Suppressor macrophage treated with lipopolysaccharide for 4 hours (primary cell): ENCODE data around the gene MBD3.
"Not testable (repeated sequence)": the region's sequence is repeated elsewhere in the genome, so short reads cannot be mapped to it uniquely, and the experiment has no call there.

ENCODE experiments used
- DNase-seq: peaks from one replicate; pipeline ENCODE4 v3.0.0-alpha.2; 2020

MBD3 gene

DNA sequence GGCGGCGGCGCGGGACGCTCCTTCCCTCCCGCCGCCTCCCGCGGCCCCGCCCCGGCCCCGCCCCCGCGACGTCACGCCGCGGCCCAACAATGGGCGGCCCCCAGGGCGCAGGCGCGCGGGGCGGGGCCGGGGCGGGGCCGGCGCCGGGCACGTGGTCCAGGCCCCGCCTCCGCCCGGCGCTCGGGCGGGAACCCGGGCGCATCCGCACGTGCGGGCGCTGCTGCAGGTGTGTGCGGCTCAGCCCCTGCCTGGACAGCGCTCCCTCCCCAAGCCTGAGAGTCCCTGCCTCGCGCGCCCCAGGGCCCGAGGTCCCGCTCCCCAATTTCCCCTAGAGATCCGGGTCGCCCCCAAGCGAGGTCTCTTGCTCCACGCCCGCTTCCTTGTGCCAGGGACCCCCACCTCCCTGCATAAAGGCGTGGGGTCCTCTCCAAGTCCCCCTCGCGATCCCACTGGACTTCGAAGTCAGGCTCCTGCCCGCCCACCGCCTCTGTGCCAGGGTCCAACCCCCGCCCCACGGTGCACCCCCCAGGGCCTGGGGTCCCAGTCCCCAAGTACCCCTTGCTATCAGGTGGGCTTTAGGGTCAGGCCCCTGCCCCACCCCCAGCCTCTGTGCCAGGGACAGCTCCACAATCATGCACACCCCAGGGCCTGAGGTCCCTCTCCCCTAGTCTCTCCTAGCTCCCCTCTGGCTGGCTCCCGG is 24.2 kb downstream of the MBD3 start, which contains the start of gene MEX3D:
MEX3D (minus strand) TSS at position 6 of the 700 bp plus-strand sequence. CDS start 267 bp downstream, outside the sequence.
- DNase-seq: peak; percentile 93

DNA sequence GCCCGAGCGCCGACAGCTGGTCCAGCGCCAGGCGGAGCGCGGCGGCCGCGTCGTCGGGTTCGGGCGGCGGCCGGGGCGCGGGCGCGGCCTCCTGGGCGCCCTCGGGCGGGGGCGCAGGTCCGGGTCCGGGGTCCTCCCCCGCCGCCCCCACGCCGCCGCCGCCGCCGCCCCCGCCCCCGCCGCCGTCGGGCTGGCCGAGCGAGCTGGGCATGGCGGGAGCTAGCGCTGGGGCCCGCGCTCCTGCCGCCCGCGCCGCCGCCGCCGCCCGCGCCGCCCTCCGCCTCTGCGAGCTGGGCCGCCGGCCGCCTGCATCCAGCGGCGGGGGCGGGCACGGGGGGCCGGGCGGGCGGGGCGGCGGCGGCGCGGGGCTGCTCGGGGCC is 24.8 kb downstream of the MBD3 start:
- no peak for DNase-seq

DNA sequence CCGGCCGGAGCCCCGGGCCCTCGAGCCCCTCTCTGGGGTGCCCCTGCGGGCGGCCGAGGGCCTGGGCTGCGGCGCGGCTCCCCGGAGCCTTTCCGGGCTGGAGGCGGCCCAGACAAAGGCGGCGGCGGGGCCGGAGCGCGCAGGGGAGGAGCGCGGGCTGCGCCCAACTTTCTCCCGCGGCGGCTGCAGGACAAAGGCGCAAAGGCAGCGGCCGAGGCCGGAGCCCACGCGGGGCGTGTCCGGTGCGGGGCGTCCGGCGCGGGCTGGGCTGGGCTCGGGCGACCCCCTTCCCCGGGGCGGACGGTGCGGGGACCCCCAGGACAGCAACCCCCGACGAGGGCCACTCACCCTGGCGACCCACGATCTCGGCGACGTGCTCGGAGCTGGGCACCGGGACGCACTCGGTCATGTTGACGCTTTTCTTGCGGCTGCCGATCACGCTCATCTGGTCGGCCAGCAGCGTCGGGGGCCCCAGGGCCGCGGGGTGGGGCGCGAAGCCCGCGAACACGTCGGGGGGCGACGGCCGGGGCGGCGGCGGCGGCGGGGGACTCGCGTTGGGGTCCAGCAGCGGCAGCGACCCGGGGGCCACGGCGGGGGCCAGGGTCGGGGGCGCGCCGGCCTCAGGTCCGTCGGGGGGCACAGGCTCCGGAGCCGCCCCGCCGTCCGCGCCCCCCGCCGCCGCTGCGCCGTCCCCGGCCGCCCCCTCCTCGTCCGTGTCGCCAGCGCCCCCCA is 25.4 kb downstream of the MBD3 start:
- peak; percentile 20 for DNase-seq

DNA sequence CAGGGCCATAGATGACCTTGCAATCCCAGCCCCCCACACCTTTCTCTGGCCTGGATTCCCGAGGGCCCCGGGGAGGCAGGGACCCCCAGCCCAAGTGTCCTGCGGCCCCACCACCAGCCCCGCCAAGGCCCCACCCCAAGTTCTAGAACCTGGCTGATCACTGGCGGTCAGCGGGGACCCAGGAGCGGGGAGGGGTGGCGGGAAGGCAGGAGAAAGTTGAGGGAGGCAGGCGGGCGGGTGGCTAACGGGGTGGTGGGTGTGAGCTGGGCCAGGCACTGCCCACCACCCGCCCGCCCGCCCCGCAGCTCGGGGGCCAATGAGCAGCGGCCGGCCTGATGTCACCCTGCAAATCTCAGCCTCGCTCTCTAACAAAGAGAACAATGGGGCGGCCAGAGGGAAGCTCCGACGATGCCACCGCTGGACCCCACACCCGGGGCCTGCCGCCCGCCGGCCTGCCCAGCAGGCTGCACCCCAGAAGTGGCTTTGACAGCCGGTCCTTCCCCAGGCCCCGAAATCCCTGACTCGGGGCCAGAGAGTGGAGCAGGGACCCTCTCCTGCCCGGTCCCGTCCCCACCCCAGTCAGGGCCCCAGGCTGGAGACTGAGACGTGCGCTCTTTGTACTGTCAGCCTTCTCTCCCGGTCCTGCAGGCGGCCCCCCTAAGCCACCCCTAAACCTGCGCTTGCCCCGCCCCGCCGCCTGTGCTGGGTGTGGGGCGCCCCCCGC is 26.1 kb downstream of the MBD3 start:
- DNase-seq: no peak

DNA sequence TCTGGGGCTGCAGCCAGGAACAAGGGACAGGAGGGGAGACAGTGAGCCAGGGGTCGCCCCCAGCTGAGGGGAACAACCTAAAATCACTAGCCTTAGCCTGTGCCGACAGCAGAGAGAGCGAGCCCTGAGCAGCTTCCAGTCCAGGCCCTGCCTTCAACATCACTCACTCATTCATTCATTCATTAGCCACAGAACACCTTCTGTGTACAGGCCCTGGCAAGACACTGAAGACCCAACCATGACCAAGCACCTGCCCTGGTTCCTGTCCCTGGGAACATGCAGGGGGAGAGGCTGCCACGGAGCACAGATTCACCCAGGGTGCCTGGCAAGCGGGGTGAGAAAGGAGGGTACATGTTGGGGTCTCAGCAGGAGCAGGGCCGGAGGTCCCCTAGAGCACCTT is 29.4 kb downstream of the MBD3 start:
- no peak for DNase-seq

DNA sequence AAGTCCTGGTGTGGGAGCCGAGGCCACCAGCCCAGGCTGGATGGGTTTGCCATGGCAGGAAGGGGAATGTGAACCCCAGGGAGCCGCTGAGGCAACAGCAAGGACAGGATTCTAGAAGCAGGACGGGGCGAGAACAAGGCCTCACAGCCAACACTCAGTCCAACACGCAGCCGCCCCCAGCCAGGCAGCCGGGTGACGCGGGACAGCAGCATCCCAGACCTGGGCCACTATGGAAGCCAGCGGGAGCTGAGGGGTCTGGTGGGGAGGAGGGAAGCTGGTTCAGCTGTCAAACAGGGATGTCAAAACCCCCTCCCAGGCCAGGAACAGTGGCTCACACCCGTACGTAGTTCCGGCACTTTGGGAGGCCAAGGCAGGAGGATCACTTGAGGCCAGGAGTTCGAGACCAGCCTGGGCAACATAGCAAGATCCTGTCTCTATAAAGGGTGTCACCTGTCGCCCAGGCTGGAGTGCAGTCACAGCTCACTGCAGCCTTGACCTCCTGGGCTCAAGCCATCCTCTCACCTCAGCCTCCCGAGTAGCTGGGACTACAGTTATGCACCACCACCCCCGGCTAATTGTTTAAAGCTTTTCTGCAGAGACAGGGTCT is 31.3 kb downstream of the MBD3 start:
- DNase-seq: no peak

DNA sequence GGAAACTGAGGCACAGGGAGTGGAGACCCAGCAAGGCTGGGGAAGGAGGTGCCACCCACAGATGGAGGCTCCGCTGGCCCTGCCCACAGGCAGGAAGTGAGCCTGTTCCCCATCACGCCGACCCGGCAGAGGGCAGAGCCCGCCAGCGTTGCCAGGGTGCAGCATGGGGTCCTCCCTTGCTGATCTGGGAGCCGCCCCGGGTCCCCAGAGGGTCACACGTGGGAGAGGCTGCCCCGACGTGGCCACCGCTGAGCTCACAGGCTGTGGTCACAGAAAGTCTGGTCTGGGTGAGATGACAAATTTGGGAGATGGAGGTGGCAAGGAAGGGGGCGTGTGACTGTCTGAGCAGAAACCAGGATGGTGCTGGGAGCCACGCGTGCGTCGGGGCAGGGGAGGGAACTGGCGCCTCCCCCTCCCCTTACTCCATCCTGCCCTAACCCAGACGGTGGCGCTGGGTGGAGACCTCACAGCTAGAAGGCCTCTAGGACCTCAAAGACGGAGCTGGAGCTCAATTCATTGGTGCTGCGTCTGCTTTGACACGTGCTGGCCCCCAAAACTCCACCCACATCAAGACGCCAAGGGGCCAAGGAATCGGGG is 32.3 kb downstream of the MBD3 start:
- DNase-seq: no peak

DNA sequence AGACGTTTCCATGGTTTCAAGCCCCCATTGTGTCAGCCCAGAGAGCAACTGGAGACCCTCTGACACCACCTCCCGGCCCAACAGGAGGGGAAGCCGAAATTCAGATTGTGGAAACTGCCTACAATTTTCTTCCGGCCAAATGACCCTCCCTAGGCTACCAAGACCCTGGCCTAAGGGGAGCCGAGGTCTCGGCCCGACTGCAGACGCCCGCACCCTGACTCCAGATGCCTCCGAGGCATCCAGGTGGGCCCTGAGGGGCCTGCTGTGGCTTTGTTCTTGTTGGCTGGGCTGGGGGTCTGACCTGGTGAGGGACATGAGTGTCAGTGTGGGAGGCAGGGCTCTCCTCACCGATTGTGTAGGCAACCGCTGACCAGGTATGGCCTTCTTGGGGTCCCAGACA is 34.1 kb downstream of the MBD3 start:
- DNase-seq: no peak

DNA sequence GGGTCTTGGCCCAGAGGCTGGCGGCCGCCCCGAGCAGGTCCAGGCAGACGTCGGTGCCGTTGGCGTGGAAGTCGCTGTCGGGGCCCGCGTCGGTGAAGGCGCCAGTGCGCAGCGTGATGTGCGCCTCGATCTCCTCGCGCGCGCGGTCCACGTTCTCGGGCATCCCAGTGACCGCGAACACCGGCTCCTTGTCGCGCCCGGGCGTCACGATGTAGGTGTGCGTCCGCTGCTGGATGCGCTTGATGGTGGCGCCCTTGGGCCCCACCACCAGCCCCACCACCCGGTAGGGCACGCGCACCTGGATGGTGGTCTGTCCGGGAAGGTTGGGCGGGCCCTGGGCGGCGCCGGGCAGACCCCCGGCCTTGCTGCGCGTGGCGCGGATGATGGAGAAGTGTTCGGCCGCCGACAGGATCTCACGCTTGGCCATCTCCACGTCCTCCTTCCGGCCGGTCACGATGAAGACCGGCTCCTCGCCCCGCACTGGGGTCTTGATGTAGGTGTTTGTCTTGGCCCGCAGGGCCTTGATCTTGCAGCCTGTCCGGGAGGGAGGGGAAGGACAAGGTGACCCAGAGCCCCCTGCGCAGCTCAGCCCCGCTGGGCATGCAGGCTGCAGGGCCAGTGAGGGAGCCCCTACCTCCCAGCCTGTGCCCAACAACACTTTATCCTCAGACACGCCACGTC is 36.1 kb downstream of the MBD3 start:
- DNase-seq: no peak

DNA sequence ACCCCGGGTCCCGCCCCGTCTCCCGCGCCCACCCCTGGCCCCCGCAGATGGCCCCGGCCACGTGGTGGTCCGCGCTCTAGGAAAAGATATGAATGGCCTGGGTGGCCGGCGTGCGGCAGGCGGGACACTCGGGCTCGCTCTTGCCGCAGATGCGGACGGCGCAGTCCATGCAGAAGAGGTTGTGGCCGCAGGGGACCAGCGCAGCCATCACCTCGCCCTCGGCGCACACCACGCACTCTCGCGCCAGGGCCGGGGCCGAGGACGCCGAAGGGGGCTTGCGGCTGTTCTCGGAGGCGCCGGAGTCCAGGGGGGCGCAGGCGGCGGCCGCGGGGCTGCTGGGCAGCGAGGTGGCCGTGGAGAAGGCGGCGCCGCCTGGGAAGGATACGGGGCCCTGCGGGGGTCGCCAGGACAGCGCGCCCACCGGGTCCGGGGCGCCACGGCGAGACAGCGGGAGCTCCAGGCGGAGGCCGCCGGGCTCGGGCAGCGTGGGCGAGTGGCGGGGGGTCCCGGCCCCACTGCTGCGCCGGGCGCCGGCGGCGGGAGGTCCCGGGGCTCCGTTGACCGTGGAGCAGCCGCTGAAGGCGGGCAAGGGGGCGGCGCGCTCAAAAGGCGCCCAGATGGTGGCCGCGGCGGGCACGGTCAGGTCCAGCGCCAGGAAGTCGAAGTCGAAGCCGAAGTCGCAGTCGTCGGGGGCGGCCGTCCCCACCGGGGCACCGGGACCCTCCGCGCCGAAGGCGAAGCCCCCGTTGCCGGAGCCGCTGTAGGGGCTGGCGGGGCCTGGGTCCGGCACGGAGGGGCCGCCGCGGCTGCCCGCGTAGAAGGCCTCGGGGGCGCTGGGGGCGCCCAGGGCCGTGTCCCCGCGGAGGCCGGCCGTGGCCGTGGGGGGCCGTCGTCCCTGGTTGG is 36.9 kb downstream of the MBD3 start:
- DNase-seq: no peak

DNA sequence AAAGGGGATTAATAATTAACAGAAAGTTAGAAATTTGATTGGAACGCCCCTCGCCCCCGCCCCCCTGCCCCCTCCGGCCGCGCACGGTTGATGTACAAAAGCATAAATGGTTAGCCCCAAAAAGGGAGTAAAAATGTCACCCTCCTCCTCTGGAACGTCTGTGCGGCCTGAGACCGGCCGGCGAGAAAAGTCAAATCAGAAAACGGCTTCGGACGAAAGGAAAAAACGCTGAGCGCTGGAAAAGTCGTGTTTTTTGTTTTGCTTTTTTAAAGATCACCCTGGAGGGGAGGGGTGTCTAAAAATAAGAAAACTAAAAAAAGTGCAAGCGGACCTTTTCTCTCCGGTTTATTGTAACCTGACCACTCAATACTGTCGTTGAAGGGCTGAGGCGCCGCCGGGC is 37.7 kb downstream of the MBD3 start:
- no peak for DNase-seq

DNA sequence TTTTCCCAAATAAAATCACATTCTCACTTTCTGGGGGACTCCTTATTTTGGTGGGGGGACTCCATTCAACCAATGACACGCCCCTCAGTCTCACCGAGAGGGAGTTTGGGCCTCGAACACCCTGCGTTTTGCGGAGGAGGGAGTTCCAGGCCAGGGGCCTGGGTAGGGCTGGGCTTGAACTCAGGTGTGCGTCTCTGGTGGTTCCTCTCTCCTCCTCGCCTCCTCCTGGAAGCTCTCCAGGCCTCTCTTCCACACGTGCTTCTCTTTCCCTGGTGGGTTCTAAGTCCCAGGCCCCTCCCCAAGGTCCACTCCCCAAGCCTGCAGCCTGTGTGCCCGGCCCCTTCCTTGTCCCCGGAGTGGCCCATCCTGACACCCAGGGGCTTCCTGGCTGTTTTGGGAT is 39.2 kb downstream of the MBD3 start:
- no peak for DNase-seq

DNA sequence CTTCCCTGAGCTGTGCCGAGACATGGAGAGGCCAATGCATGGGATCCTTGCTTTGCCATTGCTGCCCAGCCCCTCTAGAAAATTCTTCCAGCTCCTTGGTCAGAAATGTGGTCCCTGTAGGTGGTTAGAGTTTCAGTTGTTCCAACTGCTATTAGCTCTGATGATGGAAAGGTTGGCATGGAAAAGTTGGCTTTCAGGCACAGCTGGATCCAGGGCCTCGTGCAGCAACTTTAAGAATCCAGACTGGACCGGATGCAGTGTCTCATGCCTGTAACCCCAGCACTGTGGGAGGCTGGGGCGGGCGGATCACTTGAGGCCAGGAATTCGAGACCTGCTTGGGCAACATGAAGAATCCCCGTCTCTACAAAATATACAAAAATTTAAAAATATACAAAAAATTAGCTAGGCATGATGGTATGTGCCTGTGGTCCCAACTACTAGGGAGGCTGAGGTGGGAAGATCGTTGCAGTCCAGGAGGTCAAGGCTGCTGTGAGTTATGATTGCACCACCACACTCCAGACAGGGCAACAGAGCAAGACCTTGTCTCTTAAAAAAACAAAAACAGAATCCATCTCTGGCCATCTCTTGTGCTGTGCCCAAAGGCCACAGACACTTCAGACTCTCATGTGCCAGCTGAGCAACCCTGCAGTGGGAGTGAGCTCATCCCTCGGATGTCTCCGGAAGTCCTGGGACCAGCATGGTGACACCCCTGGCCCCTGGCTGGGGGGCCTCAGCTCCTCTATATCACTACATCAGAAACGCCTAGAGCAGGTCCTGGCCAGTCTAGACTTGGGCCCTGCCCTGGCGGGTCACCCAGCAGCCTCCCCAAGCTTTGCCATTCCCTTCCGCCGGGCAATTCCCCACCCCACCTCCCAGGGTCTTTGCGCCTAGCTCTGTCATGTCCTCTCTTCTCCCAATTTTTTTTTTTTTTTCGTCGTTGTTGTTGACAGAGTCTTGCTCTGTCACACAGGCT is 41.3 kb downstream of the MBD3 start:
- DNase-seq: no peak

DNA sequence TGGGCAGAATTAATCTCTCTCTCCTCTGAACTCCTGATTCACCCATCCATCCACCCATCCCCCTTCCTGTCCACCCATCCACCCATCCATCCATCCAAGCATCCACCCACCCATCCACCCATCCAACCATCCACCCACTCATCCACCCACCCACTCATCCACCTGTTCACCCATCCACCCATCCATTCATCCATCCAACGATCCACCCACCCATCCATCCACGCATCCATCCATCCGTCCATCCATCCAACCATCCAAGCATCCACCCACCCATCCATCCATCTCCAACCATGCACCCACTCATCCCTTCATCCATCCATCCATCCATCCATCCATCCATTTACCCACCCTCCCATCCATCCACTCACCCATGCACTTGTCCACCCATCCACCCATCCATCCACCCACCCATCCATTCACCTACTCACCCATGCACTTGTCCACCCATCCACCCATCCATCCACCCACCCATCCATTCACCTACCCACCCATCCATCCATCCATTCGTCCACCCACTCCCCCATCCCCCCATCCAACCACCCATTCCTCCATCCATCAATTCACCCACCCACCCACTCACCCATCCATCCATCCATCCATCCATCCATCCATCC is 43.2 kb downstream of the MBD3 start:
- no peak for DNase-seq

DNA sequence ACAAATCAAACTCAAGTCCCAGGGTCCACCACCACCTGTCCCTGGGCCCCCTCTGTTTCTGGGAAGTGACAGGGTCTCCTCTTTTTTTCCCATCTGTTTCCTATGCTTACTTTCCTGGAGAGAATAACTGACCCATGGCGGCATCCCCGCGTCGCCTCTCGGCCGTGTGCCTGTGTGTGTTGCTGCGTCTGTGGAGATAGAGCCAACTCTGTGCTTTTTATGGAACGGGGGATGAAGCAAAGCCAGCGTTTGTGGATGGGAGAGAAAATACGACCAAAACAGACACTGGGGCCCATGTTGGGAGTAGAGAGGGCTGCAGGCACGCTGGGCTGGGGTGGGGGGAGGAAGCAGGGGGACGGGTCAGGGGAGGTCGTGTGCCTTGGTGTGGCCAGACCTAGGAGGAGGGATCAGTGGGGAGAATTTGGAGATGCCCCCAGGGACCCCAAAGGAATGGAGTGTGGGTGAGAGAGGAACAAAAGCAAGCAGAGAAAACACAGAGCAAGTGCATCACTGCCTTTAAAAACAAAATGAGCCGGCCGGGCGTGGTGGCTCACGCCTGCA is 52.2 kb downstream of the MBD3 start:
- DNase-seq: no peak

DNA sequence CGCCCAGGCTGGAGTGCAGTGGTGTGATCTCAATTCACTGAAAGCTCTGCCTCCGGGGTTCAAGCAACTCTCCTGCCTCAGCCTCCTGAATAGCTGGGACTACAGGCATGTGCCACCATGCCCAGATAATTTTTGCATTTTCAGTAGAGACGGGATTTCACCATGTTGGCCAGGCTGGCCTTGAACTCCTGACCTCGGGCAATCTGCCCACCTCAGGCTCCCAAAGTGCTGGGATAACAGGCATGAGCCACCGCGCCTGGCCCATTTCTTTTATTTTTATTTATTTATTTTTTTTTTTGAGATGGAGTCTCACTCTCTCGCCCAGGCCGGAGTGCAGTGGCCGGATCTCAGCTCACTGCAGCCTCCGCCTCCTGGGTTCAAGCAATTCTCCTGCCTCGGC is 52.9 kb downstream of the MBD3 start:
- not testable (repeated sequence) for DNase-seq

DNA sequence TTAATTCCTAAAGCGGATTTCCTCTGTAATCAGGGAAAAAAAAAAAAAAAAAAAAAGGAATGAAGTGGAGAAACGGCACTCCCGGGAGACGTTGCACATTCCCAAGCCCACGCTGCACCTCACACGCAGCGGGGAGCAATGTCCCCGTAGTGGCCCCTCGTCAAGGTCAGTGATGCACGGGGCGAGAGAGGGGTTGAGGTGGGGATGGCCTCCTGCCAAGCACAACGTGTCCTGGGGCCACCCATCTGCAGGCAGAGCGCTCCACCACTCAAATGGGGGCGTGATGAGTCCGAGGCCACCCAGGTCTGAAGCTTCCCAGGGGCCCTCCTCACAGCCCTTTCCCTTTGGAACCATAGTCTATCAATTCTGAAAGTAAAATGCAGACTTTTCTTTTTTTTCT is 53.7 kb downstream of the MBD3 start:
- DNase-seq: no peak

DNA sequence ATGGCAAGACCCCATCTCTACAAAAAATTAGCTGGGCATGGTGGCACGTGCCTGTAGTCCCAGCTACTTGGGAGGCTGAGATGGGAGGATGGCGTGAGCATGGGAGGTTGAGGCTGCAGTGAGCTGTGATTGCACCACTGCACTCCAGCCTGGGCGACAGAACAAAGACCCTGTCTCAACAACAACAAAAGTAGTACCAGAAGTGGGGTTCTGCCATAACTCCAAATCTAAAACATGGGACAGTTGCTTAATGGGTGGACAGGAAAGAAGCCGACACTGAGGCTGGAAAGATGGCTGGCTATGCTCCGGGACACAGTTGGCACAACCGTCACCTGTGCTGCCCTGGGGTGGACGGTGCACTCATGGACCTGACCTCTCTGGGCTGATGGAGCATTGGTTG is 57.0 kb downstream of the MBD3 start:
- not testable (repeated sequence) for DNase-seq

DNA sequence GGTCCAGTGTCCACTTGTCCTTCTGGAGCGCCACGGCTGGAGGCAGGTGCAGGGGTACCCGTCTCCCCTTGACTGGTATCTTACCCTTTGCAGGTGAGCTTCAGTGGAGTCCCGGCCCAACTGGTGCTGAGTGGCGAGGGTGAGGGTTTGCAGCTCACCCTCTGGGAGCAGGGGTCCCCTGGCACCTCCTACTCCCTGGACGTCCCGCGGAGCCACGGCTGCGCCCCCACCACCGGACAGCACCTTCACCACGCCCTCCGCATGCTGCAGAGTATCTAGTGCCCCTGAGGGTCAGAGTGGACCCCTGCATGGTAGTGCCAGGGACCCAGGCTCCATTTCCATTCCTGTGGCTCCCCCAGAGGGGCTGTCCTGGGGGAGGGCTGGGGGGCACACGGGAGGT is 57.7 kb downstream of the MBD3 start:
- DNase-seq: no peak
